Measurements from ENCODE around the gene AURKA.
A peak's percentile ranks its signal among the peaks of the same experiment; 100 is the strongest.
"Not testable (repeated sequence)": the region's sequence is repeated elsewhere in the genome, so short reads cannot be mapped to it uniquely, and the experiment has no call there.

AURKA gene

DNA sequence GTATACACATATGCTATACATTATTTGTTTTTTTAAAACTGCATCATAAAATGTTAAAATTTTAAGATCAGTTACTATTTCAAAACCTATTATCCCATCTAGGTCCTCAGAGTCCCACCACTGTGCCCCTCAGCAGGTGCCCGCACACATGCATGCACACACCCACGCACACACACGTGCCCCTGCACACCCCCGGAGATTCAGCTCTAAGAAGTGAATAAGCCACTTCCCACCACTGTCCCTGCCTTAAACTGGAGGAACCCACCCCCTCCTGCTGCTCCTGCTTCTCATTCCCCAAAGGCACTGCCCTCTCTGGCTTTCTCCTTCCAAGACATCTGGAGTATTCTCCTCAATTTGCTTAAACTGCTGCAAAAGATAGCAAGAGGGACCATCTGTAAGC is 38.7 kb downstream of the AURKA start:
- DNase-seq: no peak

DNA sequence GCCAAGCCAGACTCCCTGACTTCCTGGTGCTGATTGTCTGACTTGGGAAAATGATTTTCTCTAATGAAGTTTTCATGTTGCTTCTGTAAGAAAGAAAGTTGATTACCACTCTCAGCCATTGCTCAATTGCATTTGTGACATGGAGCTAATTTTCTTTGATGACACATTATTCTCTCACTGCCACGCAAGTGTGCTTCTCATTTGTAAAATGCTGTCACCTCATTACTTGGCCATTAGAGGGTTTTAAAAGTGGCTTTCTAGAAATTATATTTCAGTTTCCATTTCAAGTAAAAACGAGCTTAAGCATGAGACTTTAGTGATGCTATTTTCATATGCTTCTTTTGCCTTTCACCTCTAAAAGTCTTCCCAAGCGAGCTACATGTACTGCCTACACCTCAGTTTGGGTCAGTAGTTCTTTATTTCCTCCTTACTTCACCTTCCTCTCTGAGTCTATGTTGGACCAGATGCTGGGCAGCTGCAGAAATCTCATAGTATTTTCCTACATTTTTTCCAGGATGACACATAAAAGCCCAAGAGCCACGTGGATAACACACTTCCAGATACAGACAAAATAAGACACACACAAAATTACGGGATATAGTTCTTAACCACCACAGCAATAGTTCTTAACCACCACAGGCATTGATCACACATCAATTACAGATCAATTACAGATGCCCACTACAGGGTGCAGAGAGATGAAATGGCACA is 39.5 kb downstream of the AURKA start:
- DNase-seq: no peak

DNA sequence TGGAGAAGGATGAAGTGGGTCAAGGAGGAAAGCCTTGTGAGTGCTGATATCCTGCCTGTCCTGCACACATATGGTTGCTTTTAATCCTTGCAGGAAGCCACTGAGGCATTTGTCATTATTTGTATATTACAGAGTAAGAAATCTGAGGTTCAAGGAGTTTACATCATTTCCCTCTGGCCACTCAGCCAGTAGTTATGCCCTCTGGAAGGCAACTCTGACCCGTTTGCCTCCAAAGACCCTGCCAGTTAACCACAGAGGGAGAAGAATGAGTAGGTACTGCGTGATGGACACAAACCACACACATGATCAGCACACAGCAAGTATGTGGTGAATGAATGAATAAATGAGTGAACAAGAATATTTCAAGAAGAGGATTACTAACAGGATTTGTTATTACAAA is 41.2 kb downstream of the AURKA start:
- no peak for DNase-seq

DNA sequence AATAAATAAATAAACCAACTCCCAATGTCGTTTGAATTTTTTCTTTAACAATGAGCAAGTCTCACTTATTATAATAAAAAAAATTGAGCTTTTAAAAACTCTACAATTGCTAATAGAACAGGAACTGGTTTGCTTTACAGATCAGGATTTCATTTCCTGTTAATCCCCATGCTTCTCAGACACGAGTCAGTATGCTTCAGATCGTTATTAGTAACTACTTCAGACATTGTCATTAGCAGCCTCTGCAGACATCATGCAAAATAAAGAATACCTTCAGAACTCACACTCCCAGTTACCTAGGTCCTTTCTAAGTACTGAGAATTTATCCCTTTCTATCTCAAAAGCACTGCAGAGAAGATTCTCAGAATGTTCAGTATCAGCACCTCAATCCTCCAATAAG is 43.3 kb downstream of the AURKA start:
- no peak for DNase-seq

DNA sequence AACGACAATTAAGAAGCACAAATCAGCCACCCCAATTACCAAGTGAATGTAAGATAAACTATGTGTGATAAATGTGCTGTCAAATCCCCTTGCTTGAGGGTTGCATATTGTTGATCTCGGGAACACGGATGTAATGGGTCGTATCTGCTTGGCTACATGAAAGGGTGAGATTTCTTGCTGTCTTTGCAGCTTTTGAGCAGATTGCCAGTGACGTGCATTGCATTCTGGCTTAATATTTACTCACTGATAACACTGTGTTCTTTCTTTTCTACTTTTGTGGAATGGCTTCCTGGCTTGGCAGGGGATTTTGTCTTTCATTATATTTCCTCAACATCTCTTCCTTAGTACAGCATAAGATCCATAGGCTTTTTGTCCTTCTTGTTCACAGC is 43.7 kb downstream of the AURKA start:
- no peak for DNase-seq

DNA sequence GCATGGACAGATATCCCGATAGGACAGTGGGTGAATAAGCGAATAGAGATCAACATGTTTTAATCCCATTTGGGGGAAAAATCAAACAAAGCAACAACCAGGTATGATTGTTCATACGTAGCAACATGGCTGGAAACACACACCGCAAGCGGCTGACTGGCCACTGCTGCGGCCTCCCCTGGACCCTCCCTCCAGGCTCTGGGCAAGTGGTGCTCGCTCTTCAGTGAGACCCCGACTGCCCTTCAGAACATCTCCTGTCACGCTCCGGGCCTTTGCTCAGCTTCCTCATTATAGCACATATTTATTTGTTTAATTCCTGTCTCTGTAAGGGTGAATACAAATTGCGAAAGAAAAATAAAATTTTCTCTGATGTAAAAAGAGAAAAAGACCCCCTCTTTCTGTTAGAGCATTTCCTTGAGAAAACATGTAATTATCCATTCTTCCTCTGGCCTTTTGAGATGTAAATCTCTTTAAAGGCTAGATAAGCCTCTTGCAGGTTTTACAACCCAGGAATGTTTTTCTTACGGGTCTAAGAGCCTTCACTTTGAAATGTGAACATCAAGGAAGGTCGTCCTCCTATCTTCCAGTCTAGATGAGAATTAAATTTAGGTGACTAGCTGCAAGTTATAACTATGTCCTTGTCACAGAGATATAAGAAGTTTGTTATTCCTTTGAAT is 44.2 kb downstream of the AURKA start:
- DNase-seq: no peak

GRCh38 chr20:56345911-56346310 is 46.1 kb downstream of the AURKA start:
- DNase-seq: no peak

DNA sequence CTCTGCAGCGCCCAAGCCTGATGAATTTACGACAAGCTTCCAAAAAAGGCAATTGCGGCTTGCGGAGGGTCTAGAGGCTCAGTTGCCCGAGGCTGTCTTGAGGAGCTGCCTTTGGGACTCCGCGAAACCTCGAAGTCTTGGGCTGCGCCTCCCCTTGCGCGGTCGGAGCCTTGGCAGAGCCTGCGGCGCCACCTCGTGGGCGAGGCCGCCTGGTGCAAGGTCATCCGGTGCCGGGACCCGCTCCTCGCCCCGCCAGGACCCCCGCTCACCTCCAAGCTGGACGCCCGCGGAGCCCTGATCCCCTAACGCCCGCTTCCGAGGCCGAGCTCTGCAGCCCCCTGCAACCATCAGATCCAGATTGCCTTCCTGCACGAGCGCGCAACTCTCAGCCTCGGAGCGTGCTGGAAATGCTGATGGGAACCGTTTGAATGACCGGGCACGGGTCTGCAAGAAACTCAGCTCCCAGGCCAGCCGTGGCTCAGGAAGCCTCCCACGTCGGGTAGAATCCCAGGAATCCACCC is 48.1 kb downstream of the AURKA start:
- peak; percentile 24 for DNase-seq

- DNase-seq: no peak
Measured at GRCh38 chr20:56342783-56343182, 49.2 kb downstream of the AURKA start.

DNA sequence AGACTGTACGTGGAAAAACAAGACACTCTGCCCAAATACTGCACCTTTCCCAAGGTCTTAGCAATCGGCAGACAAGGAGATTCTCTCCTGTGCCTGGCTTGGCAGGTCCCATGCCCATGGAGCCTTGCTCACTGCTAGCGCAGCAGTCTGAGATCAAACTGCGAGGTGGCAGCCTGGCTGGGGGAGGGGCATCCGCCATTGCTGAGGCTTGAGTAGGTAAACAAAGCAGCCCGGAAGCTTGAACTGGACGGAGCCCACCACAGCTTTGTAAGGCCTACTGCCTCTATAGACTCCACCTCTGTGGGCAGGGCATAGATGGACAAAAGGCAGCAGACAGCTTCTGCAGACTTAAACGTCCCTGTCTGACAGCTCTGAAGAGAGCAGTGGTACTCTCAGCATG is 55.3 kb downstream of the AURKA start:
- not testable (repeated sequence) for DNase-seq

GRCh38 chr20:56328861-56329260 is 63.2 kb downstream of the AURKA start:
- no peak for DNase-seq

DNA sequence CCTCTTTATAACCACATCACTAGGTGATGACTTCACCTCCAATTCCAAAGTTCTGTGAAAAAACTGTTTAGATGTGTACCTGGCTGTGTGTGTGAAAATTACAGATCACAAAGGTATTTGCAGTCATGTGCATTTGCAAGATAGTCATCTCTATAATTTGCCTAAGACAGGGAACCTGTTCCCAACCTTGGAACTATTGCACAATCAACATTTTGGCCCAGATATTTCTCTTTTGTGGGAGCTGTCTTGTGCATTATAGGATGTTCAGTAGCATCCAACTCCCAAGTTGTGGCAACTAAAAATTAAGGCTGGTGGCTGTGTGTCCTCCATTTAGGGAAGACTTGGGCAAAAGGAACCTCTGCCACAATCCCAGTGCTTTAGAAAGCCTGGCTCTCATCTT is 67.2 kb downstream of the AURKA start:
- DNase-seq: no peak

DNA sequence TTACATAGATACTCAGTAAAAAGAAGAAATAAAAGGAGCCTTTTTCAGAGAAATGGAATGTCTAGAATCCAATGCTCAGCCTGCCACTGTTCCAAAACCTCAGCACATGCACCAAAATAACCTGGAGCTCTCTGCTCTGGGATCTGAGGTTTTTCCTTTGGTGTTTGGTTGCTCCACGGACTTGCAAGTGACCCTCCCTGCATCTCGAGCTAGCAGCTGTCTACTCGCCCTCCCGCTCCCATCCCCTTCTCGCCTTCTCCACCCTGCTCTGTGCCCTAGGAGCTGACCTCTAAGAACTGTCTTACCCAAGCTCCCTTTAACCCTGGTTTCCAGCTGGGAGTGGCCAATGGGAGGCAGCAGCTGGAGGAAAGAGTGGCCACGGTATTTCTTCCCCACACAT is 68.4 kb downstream of the AURKA start:
- DNase-seq: no peak

GRCh38 chr20:56323206-56323605 is 68.8 kb downstream of the AURKA start:
- no peak for DNase-seq

- DNase-seq: no peak
Measured at GRCh38 chr20:56322681-56323080, 69.3 kb downstream of the AURKA start.
